ENCODE measurements around the gene FXR2.

Gene FXR2

GRCh38 chr17:7580604-7581575 is 33.8 kb downstream of the FXR2 start:
- H3K4me1 ChIP-seq (ENCODE audit: control insufficient read depth in 1 of 2, insufficient read depth in 2 of 2, low read length in 2 of 2), result peaks cover 66 to 83% of the 10 kb centered on the region in 2 donors
- H3K4me3 ChIP-seq (ENCODE audit: low read depth in 1 of 2, low read length in 2 of 2), result peak overlapping the region; percentile 83 to 88
- peak overlapping the region; percentile 93 to 99 for H3K9ac ChIP-seq (ENCODE audit: low read depth in 1 of 2, low read length in 2 of 2)
- no peaks in the 10 kb centered on the region for H3K9me3 ChIP-seq (ENCODE audit: control insufficient read depth in 1 of 2, low read length in 2 of 2)
- peaks cover 26 to 35% of the 10 kb centered on the region in 2 donors for H3K36me3 ChIP-seq (ENCODE audit: control insufficient read depth in 1 of 2, insufficient read depth in 2 of 2, low read length in 2 of 2)
- no peaks in the 10 kb centered on the region for H3K27me3 ChIP-seq (ENCODE audit: control insufficient read depth in 1 of 2, insufficient read depth in 2 of 2, low read length in 2 of 2)
- peak overlapping the region; percentile 90 for H3K27ac ChIP-seq (ENCODE audit: low read depth, low read length)

- Histone ChIP-seq H3K4me1 (ENCODE audit: control insufficient read depth in 1 of 2, insufficient read depth in 2 of 2, low read length in 2 of 2) (peaks cover 75 to 86% of the 10 kb centered on the region in 2 donors), H3K9ac (ENCODE audit: low read depth in 1 of 2, low read length in 2 of 2) (peak overlapping the region; percentile 93 to 99), H3K36me3 (ENCODE audit: control insufficient read depth in 1 of 2, insufficient read depth in 2 of 2, low read length in 2 of 2) (peaks cover 31 to 43% of the 10 kb centered on the region in 2 donors), H3K27me3 (ENCODE audit: control insufficient read depth in 1 of 2, insufficient read depth in 2 of 2, low read length in 2 of 2) (no peaks in the 10 kb centered on the region), H3K27ac (ENCODE audit: low read depth, low read length) (peak overlapping the region; percentile 90), H3K9me3 (ENCODE audit: control insufficient read depth in 1 of 2, low read length in 2 of 2) (no peaks in the 10 kb centered on the region), H3K4me3 (ENCODE audit: low read depth in 1 of 2, low read length in 2 of 2) (peak overlapping the region; percentile 83 to 88)
Observed at GRCh38 chr17:7579834-7580603, 34.7 kb downstream of the FXR2 start.

- Histone ChIP-seq H3K9ac (ENCODE audit: low read depth in 1 of 2, low read length in 2 of 2) (peak within 1 kb of the TSS; percentile 93 to 99), H3K27me3 (ENCODE audit: control insufficient read depth in 1 of 2, insufficient read depth in 2 of 2, low read length in 2 of 2) (no peaks in the 10 kb centered on the region), H3K4me1 (ENCODE audit: control insufficient read depth in 1 of 2, insufficient read depth in 2 of 2, low read length in 2 of 2) (peaks cover 83 to 87% of the 10 kb centered on the region in 2 donors), H3K4me3 (ENCODE audit: low read depth in 1 of 2, low read length in 2 of 2) (peak within 1 kb of the TSS; percentile 83 to 88), H3K27ac (ENCODE audit: low read depth, low read length) (peak within 1 kb of the TSS; percentile 90), H3K9me3 (ENCODE audit: control insufficient read depth in 1 of 2, low read length in 2 of 2) (no peaks in the 10 kb centered on the region), H3K36me3 (ENCODE audit: control insufficient read depth in 1 of 2, insufficient read depth in 2 of 2, low read length in 2 of 2) (peaks cover 39 to 51% of the 10 kb centered on the region in 2 donors)
Observed at GRCh38 chr17:7579001-7579833, 35.5 kb downstream of the FXR2 start, which contains the start of gene CD68. Gene CD68 (plus strand): TSS chr17:7579638. CDS start chr17:7579678, 40 bp downstream.

GRCh38 chr17:7577327-7578199 is 37.1 kb downstream of the FXR2 start:
- H3K27me3 ChIP-seq (ENCODE audit: control insufficient read depth in 1 of 2, insufficient read depth in 2 of 2, low read length in 2 of 2), result no peaks in the 10 kb centered on the region
- H3K27ac ChIP-seq (ENCODE audit: low read depth, low read length), result no peak overlapping the region
- H3K9ac ChIP-seq (ENCODE audit: low read depth in 1 of 2, low read length in 2 of 2), result no peak overlapping the region
- H3K36me3 ChIP-seq (ENCODE audit: control insufficient read depth in 1 of 2, insufficient read depth in 2 of 2, low read length in 2 of 2), result peaks cover 43 to 53% of the 10 kb centered on the region in 2 donors
- H3K4me3 ChIP-seq (ENCODE audit: low read depth in 1 of 2, low read length in 2 of 2), result no peak overlapping the region
- H3K4me1 ChIP-seq (ENCODE audit: control insufficient read depth in 1 of 2, insufficient read depth in 2 of 2, low read length in 2 of 2), result peaks cover 78 to 81% of the 10 kb centered on the region in 2 donors
- H3K9me3 ChIP-seq (ENCODE audit: control insufficient read depth in 1 of 2, low read length in 2 of 2), result no peaks in the 10 kb centered on the region

- Histone ChIP-seq H3K4me1 (ENCODE audit: control insufficient read depth in 1 of 2, insufficient read depth in 2 of 2, low read length in 2 of 2) (peaks cover 71 to 74% of the 10 kb centered on the region in 2 donors), H3K9ac (ENCODE audit: low read depth in 1 of 2, low read length in 2 of 2) (peak overlapping the region in 1 of 2 donors; percentile 5), H3K9me3 (ENCODE audit: control insufficient read depth in 1 of 2, low read length in 2 of 2) (no peaks in the 10 kb centered on the region), H3K4me3 (ENCODE audit: low read depth in 1 of 2, low read length in 2 of 2) (no peak overlapping the region), H3K27me3 (ENCODE audit: control insufficient read depth in 1 of 2, insufficient read depth in 2 of 2, low read length in 2 of 2) (no peaks in the 10 kb centered on the region), H3K27ac (ENCODE audit: low read depth, low read length) (no peak overlapping the region), H3K36me3 (ENCODE audit: control insufficient read depth in 1 of 2, insufficient read depth in 2 of 2, low read length in 2 of 2) (peaks cover 43 to 51% of the 10 kb centered on the region in 2 donors)
Observed at GRCh38 chr17:7576432-7576937, 38.2 kb downstream of the FXR2 start.

GRCh38 chr17:7575959-7576358 is 38.7 kb downstream of the FXR2 start:
- H3K27ac ChIP-seq (ENCODE audit: low read depth, low read length), result no peak overlapping the region
- H3K27me3 ChIP-seq (ENCODE audit: control insufficient read depth in 1 of 2, insufficient read depth in 2 of 2, low read length in 2 of 2), result no peaks in the 10 kb centered on the region
- H3K9me3 ChIP-seq (ENCODE audit: control insufficient read depth in 1 of 2, low read length in 2 of 2), result no peaks in the 10 kb centered on the region
- peak overlapping the region in 1 of 2 donors; percentile 5 for H3K9ac ChIP-seq (ENCODE audit: low read depth in 1 of 2, low read length in 2 of 2)
- peaks cover 47 to 56% of the 10 kb centered on the region in 2 donors for H3K36me3 ChIP-seq (ENCODE audit: control insufficient read depth in 1 of 2, insufficient read depth in 2 of 2, low read length in 2 of 2)
- H3K4me3 ChIP-seq (ENCODE audit: low read depth in 1 of 2, low read length in 2 of 2), result no peak overlapping the region
- peaks cover 66 to 69% of the 10 kb centered on the region in 2 donors for H3K4me1 ChIP-seq (ENCODE audit: control insufficient read depth in 1 of 2, insufficient read depth in 2 of 2, low read length in 2 of 2)

GRCh38 chr17:7575481-7575883 is 39.2 kb downstream of the FXR2 start:
- Histone ChIP-seq H3K4me1 (ENCODE audit: control insufficient read depth in 1 of 2, insufficient read depth in 2 of 2, low read length in 2 of 2) (peaks cover 61 to 64% of the 10 kb centered on the region in 2 donors), H3K9me3 (ENCODE audit: control insufficient read depth in 1 of 2, low read length in 2 of 2) (no peaks in the 10 kb centered on the region), H3K27me3 (ENCODE audit: control insufficient read depth in 1 of 2, insufficient read depth in 2 of 2, low read length in 2 of 2) (no peaks in the 10 kb centered on the region), H3K4me3 (ENCODE audit: low read depth in 1 of 2, low read length in 2 of 2) (peak overlapping the region in 1 of 2 donors; percentile 5), H3K36me3 (ENCODE audit: control insufficient read depth in 1 of 2, insufficient read depth in 2 of 2, low read length in 2 of 2) (peaks cover 51 to 61% of the 10 kb centered on the region in 2 donors), H3K27ac (ENCODE audit: low read depth, low read length) (no peak overlapping the region), H3K9ac (ENCODE audit: low read depth in 1 of 2, low read length in 2 of 2) (peak overlapping the region; percentile 30 to 45)

- H3K27me3 ChIP-seq (ENCODE audit: control insufficient read depth in 1 of 2, insufficient read depth in 2 of 2, low read length in 2 of 2), result no peaks in the 10 kb centered on the region
- peak overlapping the region; percentile 97 for H3K27ac ChIP-seq (ENCODE audit: low read depth, low read length)
- H3K4me3 ChIP-seq (ENCODE audit: low read depth in 1 of 2, low read length in 2 of 2), result peak overlapping the region; percentile 90 to 93
- no peaks in the 10 kb centered on the region for H3K9me3 ChIP-seq (ENCODE audit: control insufficient read depth in 1 of 2, low read length in 2 of 2)
- H3K36me3 ChIP-seq (ENCODE audit: control insufficient read depth in 1 of 2, insufficient read depth in 2 of 2, low read length in 2 of 2), result peaks cover 63 to 72% of the 10 kb centered on the region in 2 donors
- peak overlapping the region; percentile 45 to 74 for H3K9ac ChIP-seq (ENCODE audit: low read depth in 1 of 2, low read length in 2 of 2)
- peaks cover 50 to 54% of the 10 kb centered on the region in 2 donors for H3K4me1 ChIP-seq (ENCODE audit: control insufficient read depth in 1 of 2, insufficient read depth in 2 of 2, low read length in 2 of 2)
Observed at GRCh38 chr17:7574176-7574953, 40.3 kb downstream of the FXR2 start.
